HepG2 (cell line): Measurements from ENCODE around the gene AATF. TPM values are rescaled to one million over a fixed set of nuclear protein-coding genes. Genes with fewer than 3 reads are reported as not detected.
A peak's percentile ranks its signal among the peaks of the same experiment; 100 is the strongest.

Source experiments
- ARHGAP35 ChIP-seq: sonication (generic); formaldehyde crosslinking; IDR thresholded peaks from 2 replicates; pipeline ENCODE4 v1.9.0; 2022; ENCODE audit warnings: mild to moderate bottlenecking, inconsistent platforms, moderate library complexity, missing genetic modification reagents, borderline replicate concordance
- CEBPG ChIP-seq: IDR thresholded peaks from 2 replicates; pipeline ENCODE4 v1.6.1; 2016
- DMTF1 ChIP-seq: sonication (generic); formaldehyde crosslinking; IDR thresholded peaks from 2 replicates; pipeline ENCODE4 v1.4.0; 2020; ENCODE audit warnings: mild to moderate bottlenecking, missing genetic modification reagents
- EP300 ChIP-seq, 3 experiments: sonication (generic) in 1 of 3; formaldehyde crosslinking in 1 of 3; IDR thresholded peaks; 2 replicates each; pipeline versions ENCODE4 v1.5.1 to v1.6.1; 2011 to 2020; ENCODE audit warnings: low read depth in 2 of 3, low read length in 2 of 3, borderline replicate concordance in 1 of 3, improper control_type of control experiment in 1 of 3, mild to moderate bottlenecking in 1 of 3, missing genetic modification reagents in 1 of 3, moderate library complexity in 1 of 3
- FOXO1 ChIP-seq: sonication (generic); formaldehyde crosslinking; IDR thresholded peaks from 2 replicates; pipeline ENCODE4 v1.4.0; 2020; ENCODE audit warnings: missing genetic modification reagents
- HOXA7 ChIP-seq: sonication (generic); formaldehyde crosslinking; IDR thresholded peaks from 2 replicates; pipeline ENCODE4 v1.8.1; 2022; ENCODE audit warnings: mild to moderate bottlenecking, missing genetic modification reagents, moderate library complexity
- KDM5B ChIP-seq: sonication (generic); formaldehyde crosslinking; IDR thresholded peaks from 2 replicates; pipeline ENCODE4 v1.4.0; 2020; ENCODE audit warnings: missing genetic modification reagents, mild to moderate bottlenecking, borderline replicate concordance
- MAFG ChIP-seq: sonication (generic); formaldehyde crosslinking; IDR thresholded peaks from 2 replicates; pipeline ENCODE4 v1.5.1; 2020; ENCODE audit warnings: mild to moderate bottlenecking, missing genetic modification reagents
- MXD1 ChIP-seq: sonication (generic); formaldehyde crosslinking; IDR thresholded peaks from 2 replicates; pipeline ENCODE4 v1.4.0; 2020; ENCODE audit warnings: mild to moderate bottlenecking, missing genetic modification reagents
- POGZ ChIP-seq: sonication (generic); formaldehyde crosslinking; IDR thresholded peaks from 2 replicates; pipeline ENCODE4 v1.4.0; 2020; ENCODE audit warnings: mild to moderate bottlenecking, missing genetic modification reagents
- POLR2G ChIP-seq: fragments of 200-400 bp; formaldehyde crosslinking; IDR thresholded peaks from 2 replicates; pipeline ENCODE4 v1.6.1; 2018; ENCODE audit warnings: mild to moderate bottlenecking, low read depth, low read length, moderate library complexity
- SMAD3 ChIP-seq: sonication (generic); formaldehyde crosslinking; IDR thresholded peaks from 2 replicates; pipeline ENCODE4 v1.4.0; 2020; ENCODE audit warnings: missing genetic modification reagents
- STAT5B ChIP-seq: sonication (generic); formaldehyde crosslinking; IDR thresholded peaks from 2 replicates; pipeline ENCODE4 v1.4.0; 2020; ENCODE audit warnings: missing genetic modification reagents
- TMF1 ChIP-seq: sonication (generic); formaldehyde crosslinking; IDR thresholded peaks from 2 replicates; pipeline ENCODE4 v1.8.1; 2022; ENCODE audit warnings: low read depth, missing genetic modification reagents
- ZC3H4 ChIP-seq: sonication (generic); formaldehyde crosslinking; IDR thresholded peaks from 2 replicates; pipeline ENCODE4 v1.4.0; 2020; ENCODE audit warnings: missing genetic modification reagents, borderline replicate concordance
- ZIK1 ChIP-seq: sonication (generic); formaldehyde crosslinking; IDR thresholded peaks from 2 replicates; pipeline ENCODE4 v1.5.0; 2020; ENCODE audit warnings: mild to moderate bottlenecking, low read depth, missing genetic modification reagents, borderline replicate concordance
- ZNF530 ChIP-seq: sonication (generic); formaldehyde crosslinking; IDR thresholded peaks from 2 replicates; pipeline ENCODE4 v1.5.0; 2020; ENCODE audit warnings: low read depth, mild to moderate bottlenecking, missing genetic modification reagents
- ZNF572 ChIP-seq: sonication (generic); formaldehyde crosslinking; IDR thresholded peaks from 2 replicates; pipeline ENCODE4 v1.5.1; 2020; ENCODE audit warnings: mild to moderate bottlenecking, missing genetic modification reagents
- ZNF580 ChIP-seq: IDR thresholded peaks from 2 replicates; pipeline ENCODE4 v1.6.1; 2016; ENCODE audit warnings: low read depth, borderline replicate concordance
- ZNF607 ChIP-seq: sonication (generic); formaldehyde crosslinking; IDR thresholded peaks from 2 replicates; pipeline ENCODE4 v1.5.1; 2020; ENCODE audit warnings: missing genetic modification reagents, mild to moderate bottlenecking, borderline replicate concordance
- ZNF780A ChIP-seq: sonication (generic); formaldehyde crosslinking; IDR thresholded peaks from 2 replicates; pipeline ENCODE4 v1.8.0; 2022; ENCODE audit warnings: mild to moderate bottlenecking, missing genetic modification reagents, moderate library complexity
- ZNF816 ChIP-seq: sonication (generic); formaldehyde crosslinking; IDR thresholded peaks from 2 replicates; pipeline ENCODE4 v1.8.0; 2022; ENCODE audit warnings: missing genetic modification reagents, mild to moderate bottlenecking, borderline replicate concordance
- polyA plus RNA-seq, 8 experiments: library from polyadenylated mRNA; depleted of rRNA in 3 of 8; stranded (reverse) in 7 of 8; unstranded in 1 of 8; fragments of >200 nt; fragmentation: Illumina TruSeq in 4 of 8; extraction: Trizol in 4 of 8; gene quantifications; 2 replicates each; pipeline versions ENCODE4 v1.2.1 to v1.2.3, GENCODE V29; 2011 to 2016; ENCODE audit warnings: low read depth in 4 of 8, missing spikeins in 1 of 8, mixed read lengths in 1 of 8; ENCODE audit not compliant: insufficient read depth in 1 of 8
- total RNA-seq, 5 experiments: library from RNA; depleted of rRNA; stranded (reverse); fragments of >200 nt; fragmentation: Illumina TruSeq; extraction: Trizol; gene quantifications; 2 replicates each; pipeline ENCODE4 v1.2.3, GENCODE V29; 2016; ENCODE audit warnings: low read depth in 1 of 5
- TF ChIP-seq, protein P1 (sequence below): sonication (generic); formaldehyde crosslinking; IDR thresholded peaks from 2 replicates; pipeline ENCODE4 v1.8.1; 2022; ENCODE audit warnings: mild to moderate bottlenecking, missing genetic modification reagents

The AATF gene
- total and polyA plus RNA-seq, 2 of the 13 experiments (the other 11 are each of a cell fraction or from before 2014, with no cell fraction given), result 9.1 to 53.3 TPM

DNA sequence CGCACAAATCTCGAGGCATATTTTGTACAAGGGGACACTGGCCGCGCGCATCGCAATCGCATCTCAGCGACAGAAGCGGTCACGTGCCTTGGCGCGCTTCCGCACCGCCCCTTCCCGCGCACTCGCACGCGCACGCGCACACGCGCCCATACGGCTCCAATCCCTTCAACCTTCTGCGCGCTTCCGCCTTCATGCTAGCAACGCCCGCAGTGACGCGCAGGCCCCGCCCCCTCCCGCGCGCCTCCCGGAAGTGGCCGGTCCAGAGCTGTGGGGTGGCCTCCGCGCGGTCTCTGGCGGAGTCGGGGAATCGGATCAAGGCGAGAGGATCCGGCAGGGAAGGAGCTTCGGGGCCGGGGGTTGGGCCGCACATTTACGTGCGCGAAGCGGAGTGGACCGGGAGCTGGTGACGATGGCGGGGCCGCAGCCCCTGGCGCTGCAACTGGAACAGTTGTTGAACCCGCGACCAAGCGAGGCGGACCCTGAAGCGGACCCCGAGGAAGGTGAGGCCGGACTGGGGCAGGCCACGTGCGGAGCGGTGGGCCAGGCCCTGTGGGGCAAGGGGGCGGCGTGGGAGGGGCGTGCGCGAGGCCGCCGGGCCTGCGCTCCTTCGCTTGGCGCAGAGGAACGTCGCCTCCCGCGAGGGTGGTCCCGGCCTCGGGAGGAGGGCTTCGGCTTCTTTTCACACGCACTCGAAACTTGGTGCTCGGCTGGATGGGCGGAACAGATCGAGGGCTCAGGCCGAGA, at the start of gene AATF (continued):
- TF ChIP-seq HOXA7 (CRISPR knock-in tag) (0 out of 2 replicates have a peak, but pooled peaks have one; percentile 83), STAT5B (CRISPR knock-in tag) (no peak), KDM5B (CRISPR knock-in tag) (peak; percentile 99), DMTF1 (no peak), ARHGAP35 (CRISPR knock-in tag) (peak; percentile 93), ZNF530 (CRISPR knock-in tag) (no peak), ZNF572 (CRISPR knock-in tag) (peak; percentile 74; the same call in 1 of the 2 replicates), POLR2G (peak; percentile 95), MAFG (CRISPR knock-in tag) (peak; percentile 67; the same call in 1 of the 2 replicates), MXD1 (CRISPR knock-in tag) (peak; percentile 98), SMAD3 (CRISPR knock-in tag) (peak; percentile 52; the same call in 1 of the 2 replicates), ZNF780A (CRISPR knock-in tag) (peak; percentile 94; the same call in 1 of the 2 replicates), CEBPG (peak; percentile 28; the same call in 1 of the 2 replicates), TMF1 (CRISPR knock-in tag) (peak; percentile 99), ZIK1 (CRISPR knock-in tag) (peak; percentile 100), EP300 (IDR thresholded peaks at IDR 0.05; ENCODE audit: low read depth in 2 of 2, low read length in 2 of 2) (peak in 1 of 2 experiments; percentile 42; a peak in 1 of 4 replicates), EP300 (CRISPR knock-in tag; IDR thresholded peaks at IDR 0.05; ENCODE audit: borderline replicate concordance) (peak; percentile 27; the same call in 1 of the 2 replicates), FOXO1 (CRISPR knock-in tag) (peak; percentile 41), ZNF580 (CRISPR knock-in tag) (peak; percentile 77; the same call in 1 of the 2 replicates), ZC3H4 (CRISPR knock-in tag) (no peak), ZNF816 (peak; percentile 92), POGZ (peak; percentile 68), ZNF607 (peak; percentile 99)
- TF ChIP-seq, protein P1, sequence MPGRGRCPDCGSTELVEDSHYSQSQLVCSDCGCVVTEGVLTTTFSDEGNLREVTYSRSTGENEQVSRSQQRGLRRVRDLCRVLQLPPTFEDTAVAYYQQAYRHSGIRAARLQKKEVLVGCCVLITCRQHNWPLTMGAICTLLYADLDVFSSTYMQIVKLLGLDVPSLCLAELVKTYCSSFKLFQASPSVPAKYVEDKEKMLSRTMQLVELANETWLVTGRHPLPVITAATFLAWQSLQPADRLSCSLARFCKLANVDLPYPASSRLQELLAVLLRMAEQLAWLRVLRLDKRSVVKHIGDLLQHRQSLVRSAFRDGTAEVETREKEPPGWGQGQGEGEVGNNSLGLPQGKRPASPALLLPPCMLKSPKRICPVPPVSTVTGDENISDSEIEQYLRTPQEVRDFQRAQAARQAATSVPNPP (CRISPR knock-in tag), result peak; percentile 98
